Ascending aorta (tissue), 2 donors: ENCODE measurements around the gene VWA8. TPM values are rescaled to one million over a fixed set of nuclear protein-coding genes. Genes with fewer than 3 reads are reported as not detected.

ENCODE experiments used
- DNase-seq, 2 donors: peaks; one replicate each; pipeline ENCODE4 v3.0.0-alpha.2; 2019; ENCODE audit warnings: low spot score in 2 of 2
- H3K27ac ChIP-seq, 2 donors: fragments of 200-600 bp; sonication (generic); one replicate each; pipeline ENCODE4 v1.5.1; 2016 to 2017; ENCODE audit warnings: mild to moderate bottlenecking in 1 of 2
- H3K27me3 ChIP-seq: fragments of 200-600 bp; sonication (generic); one replicate; pipeline ENCODE4 v1.5.1; 2017
- H3K36me3 ChIP-seq, 2 donors: fragments of 200-600 bp; sonication (generic); one replicate each; pipeline ENCODE4 v1.5.1; 2016
- H3K4me1 ChIP-seq, 2 donors: fragments of 200-600 bp; sonication (generic); one replicate each; pipeline ENCODE4 v1.5.1; 2016 to 2017; ENCODE audit warnings: mild to moderate bottlenecking in 1 of 2
- H3K4me3 ChIP-seq, 2 donors: fragments of 200-600 bp; sonication (generic); one replicate each; pipeline ENCODE4 v1.5.1; 2016 to 2017; ENCODE audit warnings: mild to moderate bottlenecking in 1 of 2
- H3K9me3 ChIP-seq, 2 donors: fragments of 200-600 bp; sonication (generic); one replicate each; pipeline ENCODE4 v1.5.1; 2016
- intact Hi-C: fragments of 100-400 bp; cut with DNase I; formaldehyde crosslinking; loops from one replicate; pipeline ENCODE4 v1.15.1; 2023
- total RNA-seq: library from RNA; depleted of rRNA; stranded (reverse); fragments of >200 nt; gene quantifications from one replicate; pipeline ENCODE4 v1.1.0, GENCODE V29; 2016
- TF ChIP-seq, protein P1 (sequence below), 3 experiments: fragments of 200-600 bp in 2 of 3; fragments of 450-650 bp in 1 of 3; sonication (generic) in 2 of 3; IDR thresholded peaks; one replicate each; pipeline ENCODE4 v1.5.1; 2016 to 2019; ENCODE audit warnings: antibody characterized with exemption in 3 of 3, mild to moderate bottlenecking in 1 of 3, moderate library complexity in 1 of 3

The VWA8 gene
- total RNA-seq, 1 donor from 2014 or later = 10.4 TPM

DNA sequence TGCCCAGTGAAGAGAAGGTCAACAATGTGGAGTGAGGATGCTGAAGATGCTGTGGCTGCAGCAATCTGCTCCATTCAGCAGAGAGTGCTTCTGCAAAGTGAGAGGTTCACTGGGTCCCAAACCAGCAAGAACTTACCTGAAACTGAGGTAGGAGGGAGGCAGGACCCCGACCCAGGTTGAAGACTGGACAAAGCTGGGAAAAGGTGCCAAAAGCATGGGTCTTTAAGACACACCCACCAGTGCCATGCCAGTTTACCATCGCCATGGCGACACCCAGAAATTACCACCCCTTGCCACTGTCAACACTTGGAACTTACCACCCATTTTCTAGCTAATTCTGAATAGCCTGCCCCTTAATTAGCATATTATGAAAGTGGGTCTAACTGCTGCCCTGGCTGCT is 432.9 kb downstream of the VWA8 start:
- Histone ChIP-seq H3K36me3 (no peaks in the 10 kb centered on the region), H3K27me3 (no peaks in the 10 kb centered on the region), H3K9me3 (no peaks in the 10 kb centered on the region), H3K4me1 (no peaks in the 10 kb centered on the region), H3K4me3 (no peak overlapping the region), H3K27ac (no peak overlapping the region)
- intact Hi-C loops = no loop called here
- DNase-seq = no peak
- TF ChIP-seq, protein P1, sequence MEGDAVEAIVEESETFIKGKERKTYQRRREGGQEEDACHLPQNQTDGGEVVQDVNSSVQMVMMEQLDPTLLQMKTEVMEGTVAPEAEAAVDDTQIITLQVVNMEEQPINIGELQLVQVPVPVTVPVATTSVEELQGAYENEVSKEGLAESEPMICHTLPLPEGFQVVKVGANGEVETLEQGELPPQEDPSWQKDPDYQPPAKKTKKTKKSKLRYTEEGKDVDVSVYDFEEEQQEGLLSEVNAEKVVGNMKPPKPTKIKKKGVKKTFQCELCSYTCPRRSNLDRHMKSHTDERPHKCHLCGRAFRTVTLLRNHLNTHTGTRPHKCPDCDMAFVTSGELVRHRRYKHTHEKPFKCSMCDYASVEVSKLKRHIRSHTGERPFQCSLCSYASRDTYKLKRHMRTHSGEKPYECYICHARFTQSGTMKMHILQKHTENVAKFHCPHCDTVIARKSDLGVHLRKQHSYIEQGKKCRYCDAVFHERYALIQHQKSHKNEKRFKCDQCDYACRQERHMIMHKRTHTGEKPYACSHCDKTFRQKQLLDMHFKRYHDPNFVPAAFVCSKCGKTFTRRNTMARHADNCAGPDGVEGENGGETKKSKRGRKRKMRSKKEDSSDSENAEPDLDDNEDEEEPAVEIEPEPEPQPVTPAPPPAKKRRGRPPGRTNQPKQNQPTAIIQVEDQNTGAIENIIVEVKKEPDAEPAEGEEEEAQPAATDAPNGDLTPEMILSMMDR (IDR thresholded peaks at IDR 0.05) = no peak

DNA sequence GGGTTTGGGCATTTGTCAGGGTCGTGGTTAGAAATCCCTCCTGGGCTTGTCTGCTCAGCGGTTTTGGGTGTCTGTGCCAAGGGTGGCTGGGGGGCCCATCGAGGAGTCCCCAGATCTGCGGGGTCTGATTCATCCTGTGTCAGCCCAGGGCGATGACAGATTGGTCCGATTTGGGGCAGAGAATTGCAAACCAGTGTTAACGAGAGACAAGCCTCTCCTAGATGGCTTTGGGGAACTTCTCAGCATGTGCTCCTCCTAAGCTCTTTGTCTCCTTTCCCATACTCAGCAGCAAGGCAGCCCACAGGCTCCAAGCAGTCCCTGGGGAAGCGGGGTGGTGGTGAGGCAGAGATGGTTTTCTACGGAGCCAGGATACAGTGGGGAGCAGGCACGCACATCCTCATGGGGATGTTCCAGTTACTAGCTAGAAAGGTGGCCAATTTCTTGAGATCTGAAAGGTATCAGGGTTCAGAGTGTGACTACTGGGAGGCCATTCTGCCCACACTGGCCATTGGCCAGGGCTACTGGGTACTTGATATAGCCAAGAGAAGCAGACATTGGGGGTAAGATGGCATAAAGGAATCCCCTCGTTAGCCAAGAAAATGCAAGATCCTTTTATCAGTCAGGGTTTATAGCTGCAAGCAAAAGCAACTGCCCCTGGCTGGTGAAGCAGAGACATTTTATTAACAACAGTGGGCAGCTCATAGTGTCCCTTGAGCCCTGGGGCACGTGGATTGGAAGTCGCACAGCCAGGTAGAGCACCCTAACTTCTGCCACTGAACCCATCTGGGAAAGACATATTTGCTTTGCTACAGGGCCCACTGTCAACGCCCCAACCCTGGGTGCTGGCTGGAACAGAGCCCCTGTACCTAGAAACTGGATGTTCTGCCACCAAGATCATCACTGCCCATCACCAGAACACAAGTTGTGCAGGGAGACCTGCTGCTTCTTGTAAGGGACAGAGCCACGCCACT is 440.0 kb downstream of the VWA8 start:
- H3K4me3 ChIP-seq = no peak overlapping the region
- intact Hi-C loops = no loop called here
- H3K27me3 ChIP-seq = no peaks in the 10 kb centered on the region
- no peaks in the 10 kb centered on the region for H3K9me3 ChIP-seq
- no peak overlapping the region for H3K27ac ChIP-seq
- H3K36me3 ChIP-seq = no peaks in the 10 kb centered on the region
- no peak for DNase-seq
- TF ChIP-seq, protein P1 (IDR thresholded peaks at IDR 0.05) = no peak
- no peaks in the 10 kb centered on the region for H3K4me1 ChIP-seq

DNA sequence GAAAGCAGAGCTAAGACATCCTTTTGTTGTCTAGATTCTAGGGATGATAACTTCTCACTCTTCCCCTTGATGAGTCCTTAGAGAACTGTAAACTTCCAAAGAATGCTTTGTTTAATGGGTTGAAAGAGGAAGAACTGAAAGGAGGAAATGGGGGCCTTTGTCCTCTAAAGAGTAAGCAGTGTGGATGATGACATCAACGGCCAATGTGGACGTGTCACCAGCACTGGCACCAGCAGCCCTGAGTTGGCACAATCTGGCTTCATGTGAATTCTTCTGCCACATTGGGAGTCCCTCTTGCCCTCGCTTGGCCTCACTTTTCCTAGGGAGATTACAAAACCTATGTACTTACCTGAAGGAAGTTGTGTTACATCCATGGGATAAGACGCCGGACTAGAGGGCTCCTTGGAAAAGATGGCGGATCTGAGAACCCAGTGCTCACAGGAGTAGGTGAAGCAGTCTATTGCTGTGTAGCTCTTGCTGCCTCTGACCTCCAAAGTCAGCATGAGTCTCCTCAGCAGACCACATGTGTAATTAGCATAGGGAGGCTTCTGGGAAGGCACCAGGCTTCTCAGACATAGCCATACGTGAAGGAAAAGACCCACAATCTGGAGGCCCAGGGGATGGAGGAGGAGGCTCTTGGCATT is 440.8 kb downstream of the VWA8 start:
- Histone ChIP-seq H3K27ac (no peak overlapping the region), H3K4me3 (no peak overlapping the region), H3K36me3 (no peaks in the 10 kb centered on the region), H3K27me3 (no peaks in the 10 kb centered on the region), H3K4me1 (no peaks in the 10 kb centered on the region), H3K9me3 (no peaks in the 10 kb centered on the region)
- TF ChIP-seq, protein P1 (IDR thresholded peaks at IDR 0.05) = no peak
- intact Hi-C loops = no loop called here
- no peak for DNase-seq

Other genes starting within 250 kb of the VWA8 start
- 16.0 TPM for gene DGKH, start 87.5 kb upstream of the VWA8 start, total RNA-seq